Liver (tissue), 9 donors: ENCODE results near the gene ALG1. TPM values are rescaled to one million over a fixed set of nuclear protein-coding genes. Genes with fewer than 3 reads are reported as not detected.

ENCODE experiments used
- DNase-seq: peaks from one replicate; pipeline ENCODE4 v3.0.0-alpha.2; 2017; ENCODE audit warnings: low spot score
- H3K27ac ChIP-seq, 2 donors: one replicate each; pipeline ENCODE4 v1.7.0; 2013; ENCODE audit warnings: inconsistent platforms in 2 of 2, low read length in 2 of 2, control low read depth in 1 of 2, low read depth in 1 of 2, mild to moderate bottlenecking in 1 of 2
- H3K27me3 ChIP-seq, 4 donors: one replicate each; pipeline versions ENCODE4 v1.6.1 to v1.7.0; 2013; ENCODE audit warnings: low read length in 3 of 4, inconsistent platforms in 1 of 4, mild to moderate bottlenecking in 1 of 4, moderate library complexity in 1 of 4; ENCODE audit not compliant: control insufficient read depth in 4 of 4, insufficient read depth in 4 of 4
- H3K36me3 ChIP-seq, 4 donors: one replicate each; pipeline versions ENCODE4 v1.6.1 to v1.7.0; 2013; ENCODE audit warnings: low read length in 3 of 4, mild to moderate bottlenecking in 3 of 4, low read depth in 1 of 4, moderate library complexity in 1 of 4; ENCODE audit not compliant: control insufficient read depth in 4 of 4, insufficient read depth in 3 of 4
- H3K4me1 ChIP-seq, 4 donors: one replicate each; pipeline versions ENCODE4 v1.6.1 to v1.7.0; 2013; ENCODE audit warnings: low read length in 3 of 4, mild to moderate bottlenecking in 3 of 4, moderate library complexity in 1 of 4; ENCODE audit not compliant: control insufficient read depth in 4 of 4, insufficient read depth in 4 of 4
- H3K4me3 ChIP-seq, 3 donors: one replicate each; pipeline versions ENCODE4 v1.6.1 to v1.7.0; 2013; ENCODE audit warnings: low read length in 3 of 3, control low read depth in 1 of 3, low read depth in 1 of 3, mild to moderate bottlenecking in 1 of 3
- H3K9ac ChIP-seq, 2 donors: one replicate each; pipeline ENCODE4 v1.7.0; 2013; ENCODE audit warnings: low read length in 2 of 2, mild to moderate bottlenecking in 2 of 2, moderate library complexity in 2 of 2, control low read depth in 1 of 2, low read depth in 1 of 2
- H3K9me3 ChIP-seq, 4 donors: one replicate each; pipeline versions ENCODE4 v1.6.1 to v1.7.0; 2013; ENCODE audit warnings: low read length in 3 of 4; ENCODE audit not compliant: control insufficient read depth in 4 of 4
- ATF3 ChIP-seq: IDR thresholded peaks from 2 replicates; pipeline ENCODE4 v1.6.1; 2016; ENCODE audit warnings: antibody characterized with exemption
- EGR1 ChIP-seq, 2 donors: IDR thresholded peaks; 2 replicates each; pipeline ENCODE4 v1.6.1; 2016 to 2018; ENCODE audit warnings: antibody characterized with exemption in 2 of 2, low read depth in 2 of 2
- FOXA1 ChIP-seq: IDR thresholded peaks from 2 replicates; pipeline ENCODE4 v1.6.1; 2016; ENCODE audit warnings: antibody characterized with exemption
- FOXA2 ChIP-seq: IDR thresholded peaks from 2 replicates; pipeline ENCODE4 v1.6.1; 2016; ENCODE audit warnings: antibody characterized with exemption
- GABPA ChIP-seq, 2 donors: IDR thresholded peaks in 1 of 2; conservative IDR thresholded peaks in 1 of 2; 2 replicates each; pipeline ENCODE4 v1.6.1; 2016; ENCODE audit warnings: antibody characterized with exemption in 2 of 2, mild to moderate bottlenecking in 1 of 2, moderate library complexity in 1 of 2
- HNF4G ChIP-seq: IDR thresholded peaks from 2 replicates; pipeline ENCODE4 v1.6.1; 2016; ENCODE audit warnings: antibody characterized with exemption
- JUND ChIP-seq, 2 donors: IDR thresholded peaks; 2 replicates each; pipeline ENCODE4 v1.6.1; 2016; ENCODE audit warnings: antibody characterized with exemption in 2 of 2
- NR2F2 ChIP-seq: IDR thresholded peaks from 2 replicates; pipeline ENCODE4 v1.6.1; 2016; ENCODE audit warnings: antibody characterized with exemption
- RXRA ChIP-seq, 2 donors: IDR thresholded peaks; 2 replicates each; pipeline ENCODE4 v1.6.1; 2017 to 2018; ENCODE audit warnings: antibody characterized with exemption in 2 of 2, mild to moderate bottlenecking in 1 of 2
- TAF1 ChIP-seq: conservative IDR thresholded peaks from 2 replicates; pipeline ENCODE4 v1.6.1; 2016; ENCODE audit warnings: antibody characterized with exemption, mild to moderate bottlenecking
- ZBTB33 ChIP-seq: IDR thresholded peaks from 2 replicates; pipeline ENCODE4 v1.6.1; 2016; ENCODE audit warnings: antibody characterized with exemption
- WGBS: extraction: QIAGEN DNeasy Blood & Tissue Kit; methylation state at CpG from one replicate; pipeline ENCODE4 v1.1.7; 2013; 5-methylcytosine and 5-hydroxymethylcytosine counted together
- polyA plus RNA-seq, 2 donors: library from polyadenylated mRNA; stranded (reverse) in 1 of 2; unstranded in 1 of 2; fragments of 200-250 nt in 1 of 2; fragments of >200 nt in 1 of 2; fragmentation: Nextera tagmentation in 1 of 2; extraction: Ambion mirVana in 1 of 2; gene quantifications; one replicate each; pipeline versions ENCODE4 v1.2.1 to v1.2.3, GENCODE V29; 2013 to 2015
- total RNA-seq, 2 donors: library from RNA; depleted of rRNA; stranded (reverse); fragments of >200 nt; gene quantifications; one replicate each; pipeline ENCODE4 v1.2.3, GENCODE V29; 2014
- TF ChIP-seq, protein P1 (sequence below): IDR thresholded peaks from 2 replicates; pipeline ENCODE4 v1.6.1; 2016; ENCODE audit warnings: antibody characterized with exemption, mild to moderate bottlenecking
- TF ChIP-seq, protein P2 (sequence below): IDR thresholded peaks from 2 replicates; pipeline ENCODE4 v1.6.1; 2016; ENCODE audit warnings: antibody characterized with exemption
- TF ChIP-seq, protein P3 (sequence below): fragments of 150-350 bp; IDR thresholded peaks from 2 replicates; pipeline ENCODE4 v1.5.1; 2017; ENCODE audit warnings: improper control_type of control experiment, low read depth, low read length; ENCODE audit not compliant: missing input control
- donor health status: healthy.
- donor health status: healthy.
- donor health status: healthy.
- donor health status: healthy.
- donor health status: healthy.

The ALG1 gene
- total and polyA plus RNA-seq, 4 donors = 18.9 to 25.4 (median 20.6) TPM

DNA sequence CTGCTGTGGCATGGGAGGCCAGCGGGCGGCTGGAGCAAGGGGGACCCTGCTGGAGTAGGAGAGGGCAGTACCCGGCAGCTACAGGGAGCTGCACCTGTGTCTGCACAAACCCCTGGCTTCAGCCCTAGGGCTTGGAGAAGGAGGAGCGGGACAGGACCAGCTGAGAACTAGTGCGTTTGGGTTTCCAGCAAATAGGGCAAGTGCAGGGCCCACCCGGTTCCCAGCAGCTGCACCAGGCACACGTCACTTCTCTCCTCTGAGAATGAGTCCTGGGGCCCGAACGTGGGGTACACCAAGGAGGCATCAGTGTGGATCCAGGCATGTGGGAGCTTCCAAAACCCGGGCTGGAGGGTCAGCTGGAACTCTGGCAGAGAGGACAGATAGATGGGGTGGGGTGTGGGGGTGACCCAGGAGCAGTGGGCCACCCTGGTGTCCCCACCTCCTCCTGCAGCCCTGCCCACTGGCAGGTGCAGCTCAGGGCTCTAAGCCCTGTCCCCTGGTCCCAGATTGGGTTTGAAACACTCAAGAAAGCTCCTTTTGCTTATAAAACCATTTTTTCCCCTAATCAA is 11.5 kb upstream of the ALG1 start:
- no peak for DNase-seq

GRCh38 chr16:5062051-5062450 is 9.6 kb upstream of the ALG1 start:
- no peak overlapping the region for H3K27ac ChIP-seq
- no peaks in the 10 kb centered on the region for H3K27me3 ChIP-seq
- no peak for TF ChIP-seq EGR1 (IDR thresholded peaks at IDR 0.05; ENCODE audit: low read depth in 2 of 2)
- no peaks in the 10 kb centered on the region for H3K9me3 ChIP-seq
- H3K4me1 ChIP-seq = no peaks in the 10 kb centered on the region
- DNase-seq = no peak
- no peaks in the 10 kb centered on the region for H3K36me3 ChIP-seq
- 94% methylated on average over 11 of the region's 11 CpGs for WGBS
- no peak overlapping the region for H3K4me3 ChIP-seq
- no peak overlapping the region for H3K9ac ChIP-seq

More for the DNA sequence above, 11.5 kb upstream of the ALG1 start:
- Histone ChIP-seq H3K27me3 (no peaks in the 10 kb centered on the region), H3K9me3 (no peaks in the 10 kb centered on the region), H3K27ac (no peak overlapping the region), H3K9ac (no peak overlapping the region), H3K36me3 (no peaks in the 10 kb centered on the region), H3K4me3 (no peak overlapping the region), H3K4me1 (no peaks in the 10 kb centered on the region)
- TF ChIP-seq, protein P1, sequence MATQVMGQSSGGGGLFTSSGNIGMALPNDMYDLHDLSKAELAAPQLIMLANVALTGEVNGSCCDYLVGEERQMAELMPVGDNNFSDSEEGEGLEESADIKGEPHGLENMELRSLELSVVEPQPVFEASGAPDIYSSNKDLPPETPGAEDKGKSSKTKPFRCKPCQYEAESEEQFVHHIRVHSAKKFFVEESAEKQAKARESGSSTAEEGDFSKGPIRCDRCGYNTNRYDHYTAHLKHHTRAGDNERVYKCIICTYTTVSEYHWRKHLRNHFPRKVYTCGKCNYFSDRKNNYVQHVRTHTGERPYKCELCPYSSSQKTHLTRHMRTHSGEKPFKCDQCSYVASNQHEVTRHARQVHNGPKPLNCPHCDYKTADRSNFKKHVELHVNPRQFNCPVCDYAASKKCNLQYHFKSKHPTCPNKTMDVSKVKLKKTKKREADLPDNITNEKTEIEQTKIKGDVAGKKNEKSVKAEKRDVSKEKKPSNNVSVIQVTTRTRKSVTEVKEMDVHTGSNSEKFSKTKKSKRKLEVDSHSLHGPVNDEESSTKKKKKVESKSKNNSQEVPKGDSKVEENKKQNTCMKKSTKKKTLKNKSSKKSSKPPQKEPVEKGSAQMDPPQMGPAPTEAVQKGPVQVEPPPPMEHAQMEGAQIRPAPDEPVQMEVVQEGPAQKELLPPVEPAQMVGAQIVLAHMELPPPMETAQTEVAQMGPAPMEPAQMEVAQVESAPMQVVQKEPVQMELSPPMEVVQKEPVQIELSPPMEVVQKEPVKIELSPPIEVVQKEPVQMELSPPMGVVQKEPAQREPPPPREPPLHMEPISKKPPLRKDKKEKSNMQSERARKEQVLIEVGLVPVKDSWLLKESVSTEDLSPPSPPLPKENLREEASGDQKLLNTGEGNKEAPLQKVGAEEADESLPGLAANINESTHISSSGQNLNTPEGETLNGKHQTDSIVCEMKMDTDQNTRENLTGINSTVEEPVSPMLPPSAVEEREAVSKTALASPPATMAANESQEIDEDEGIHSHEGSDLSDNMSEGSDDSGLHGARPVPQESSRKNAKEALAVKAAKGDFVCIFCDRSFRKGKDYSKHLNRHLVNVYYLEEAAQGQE = no peak
- TF ChIP-seq NR2F2 (no peak), FOXA2 (no peak), GABPA (IDR thresholded peaks at IDR 0.05 in 1 of 2, conservative IDR thresholded peaks at IDR 0.05 in 1 of 2) (no peak), HNF4G (no peak), JUND (IDR thresholded peaks at IDR 0.05) (no peak)
- TF ChIP-seq, protein P2, sequence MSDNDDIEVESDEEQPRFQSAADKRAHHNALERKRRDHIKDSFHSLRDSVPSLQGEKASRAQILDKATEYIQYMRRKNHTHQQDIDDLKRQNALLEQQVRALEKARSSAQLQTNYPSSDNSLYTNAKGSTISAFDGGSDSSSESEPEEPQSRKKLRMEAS = no peak
- TF ChIP-seq, protein P3, sequence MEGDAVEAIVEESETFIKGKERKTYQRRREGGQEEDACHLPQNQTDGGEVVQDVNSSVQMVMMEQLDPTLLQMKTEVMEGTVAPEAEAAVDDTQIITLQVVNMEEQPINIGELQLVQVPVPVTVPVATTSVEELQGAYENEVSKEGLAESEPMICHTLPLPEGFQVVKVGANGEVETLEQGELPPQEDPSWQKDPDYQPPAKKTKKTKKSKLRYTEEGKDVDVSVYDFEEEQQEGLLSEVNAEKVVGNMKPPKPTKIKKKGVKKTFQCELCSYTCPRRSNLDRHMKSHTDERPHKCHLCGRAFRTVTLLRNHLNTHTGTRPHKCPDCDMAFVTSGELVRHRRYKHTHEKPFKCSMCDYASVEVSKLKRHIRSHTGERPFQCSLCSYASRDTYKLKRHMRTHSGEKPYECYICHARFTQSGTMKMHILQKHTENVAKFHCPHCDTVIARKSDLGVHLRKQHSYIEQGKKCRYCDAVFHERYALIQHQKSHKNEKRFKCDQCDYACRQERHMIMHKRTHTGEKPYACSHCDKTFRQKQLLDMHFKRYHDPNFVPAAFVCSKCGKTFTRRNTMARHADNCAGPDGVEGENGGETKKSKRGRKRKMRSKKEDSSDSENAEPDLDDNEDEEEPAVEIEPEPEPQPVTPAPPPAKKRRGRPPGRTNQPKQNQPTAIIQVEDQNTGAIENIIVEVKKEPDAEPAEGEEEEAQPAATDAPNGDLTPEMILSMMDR = no peak
- 92% methylated on average over 10 of the region's 10 CpGs for WGBS

DNA sequence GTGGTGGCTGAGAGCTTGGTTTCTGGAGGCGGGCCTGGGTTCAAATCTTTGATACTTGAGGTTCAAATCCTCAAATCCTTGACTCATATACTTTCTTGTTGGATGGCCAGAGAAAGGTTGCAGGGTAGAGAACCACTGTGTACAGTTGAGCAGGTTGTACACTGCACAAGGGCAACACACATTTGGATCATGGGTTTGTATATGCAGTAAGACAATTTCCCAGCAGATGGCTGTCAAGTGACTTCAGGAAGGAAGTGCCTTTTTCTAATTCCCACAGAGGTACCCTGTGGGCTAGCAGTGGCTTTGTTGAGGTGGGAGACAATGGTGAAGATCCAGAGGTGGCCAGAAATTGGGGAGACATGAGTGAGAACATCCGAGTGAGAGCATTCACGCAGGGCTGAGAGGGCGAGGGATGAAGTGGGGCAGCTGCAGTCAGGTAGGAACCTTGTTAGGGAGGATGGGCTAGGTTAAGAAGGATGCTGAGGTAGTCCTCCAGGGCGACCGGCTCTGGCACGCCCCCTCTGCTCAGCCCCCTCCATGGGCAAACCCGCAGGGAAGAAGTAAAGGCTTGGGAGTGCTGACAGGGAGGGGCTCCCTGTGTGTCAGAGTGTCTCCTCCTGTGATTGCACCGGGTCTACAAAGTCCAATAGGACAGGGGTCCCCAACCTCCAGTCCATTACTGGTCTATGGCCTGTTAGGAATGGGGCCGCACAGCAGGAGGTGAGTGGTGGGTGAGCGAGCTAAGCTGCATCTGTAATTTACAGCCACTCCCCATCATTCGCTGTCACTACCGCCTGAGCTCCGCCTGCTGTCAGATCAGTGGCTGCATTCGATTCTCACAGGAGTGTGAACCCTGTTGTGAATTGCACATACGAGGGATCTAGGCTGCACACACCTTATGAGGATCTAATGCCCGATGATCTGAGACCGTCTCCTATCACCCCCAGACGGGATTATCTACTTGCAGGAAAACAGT is 8.6 kb upstream of the ALG1 start:
- no peak for DNase-seq
- Histone ChIP-seq H3K4me3 (no peak overlapping the region), H3K9ac (no peak overlapping the region), H3K4me1 (no peaks in the 10 kb centered on the region), H3K27ac (no peak overlapping the region), H3K27me3 (no peaks in the 10 kb centered on the region), H3K36me3 (no peaks in the 10 kb centered on the region), H3K9me3 (no peaks in the 10 kb centered on the region)
- WGBS = 81% methylated on average over 19 of the region's 19 CpGs
- TF ChIP-seq NR2F2 (no peak), FOXA1 (no peak), GABPA (IDR thresholded peaks at IDR 0.05 in 1 of 2, conservative IDR thresholded peaks at IDR 0.05 in 1 of 2) (no peak), TAF1 (no peak), ATF3 (no peak), RXRA (IDR thresholded peaks at IDR 0.05) (no peak), ZBTB33 (no peak), JUND (IDR thresholded peaks at IDR 0.05) (no peak)
- TF ChIP-seq, protein P3 = no peak
- TF ChIP-seq, protein P2 = no peak
